T1000 (cell line): Measurements from ENCODE around the gene FAM76A.
"Not testable (repeated sequence)": the region's sequence is repeated elsewhere in the genome, so short reads cannot be mapped to it uniquely, and the experiment has no call there.

Experiments
- DNase-seq: peaks from one replicate; lab custom pipeline; 2025; ENCODE audit warnings: mixed read lengths; lab: John Stamatoyannopoulos, UW

Gene FAM76A

DNA sequence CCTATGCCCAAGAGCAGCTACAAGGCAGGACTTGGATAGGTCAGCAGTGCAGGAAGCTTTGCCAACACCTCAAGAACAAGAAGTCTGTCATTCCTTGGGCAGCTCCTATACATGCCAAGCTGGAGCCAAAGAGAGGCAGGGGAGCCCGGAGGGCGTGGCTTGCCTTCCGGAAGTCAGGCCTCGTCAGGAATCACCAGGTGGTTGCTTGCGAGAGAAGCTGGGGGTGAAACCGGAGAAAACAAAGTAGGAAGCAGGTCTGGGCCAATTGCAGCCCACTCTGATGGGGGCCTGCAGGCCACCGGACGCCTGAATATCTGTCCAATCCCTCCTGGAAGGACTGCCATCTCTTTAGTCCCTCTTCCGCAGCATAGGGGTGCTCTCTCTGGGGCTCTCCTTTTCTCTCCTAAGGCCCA lies 794 bp upstream of the FAM76A start:
- DNase-seq: no peak

DNA sequence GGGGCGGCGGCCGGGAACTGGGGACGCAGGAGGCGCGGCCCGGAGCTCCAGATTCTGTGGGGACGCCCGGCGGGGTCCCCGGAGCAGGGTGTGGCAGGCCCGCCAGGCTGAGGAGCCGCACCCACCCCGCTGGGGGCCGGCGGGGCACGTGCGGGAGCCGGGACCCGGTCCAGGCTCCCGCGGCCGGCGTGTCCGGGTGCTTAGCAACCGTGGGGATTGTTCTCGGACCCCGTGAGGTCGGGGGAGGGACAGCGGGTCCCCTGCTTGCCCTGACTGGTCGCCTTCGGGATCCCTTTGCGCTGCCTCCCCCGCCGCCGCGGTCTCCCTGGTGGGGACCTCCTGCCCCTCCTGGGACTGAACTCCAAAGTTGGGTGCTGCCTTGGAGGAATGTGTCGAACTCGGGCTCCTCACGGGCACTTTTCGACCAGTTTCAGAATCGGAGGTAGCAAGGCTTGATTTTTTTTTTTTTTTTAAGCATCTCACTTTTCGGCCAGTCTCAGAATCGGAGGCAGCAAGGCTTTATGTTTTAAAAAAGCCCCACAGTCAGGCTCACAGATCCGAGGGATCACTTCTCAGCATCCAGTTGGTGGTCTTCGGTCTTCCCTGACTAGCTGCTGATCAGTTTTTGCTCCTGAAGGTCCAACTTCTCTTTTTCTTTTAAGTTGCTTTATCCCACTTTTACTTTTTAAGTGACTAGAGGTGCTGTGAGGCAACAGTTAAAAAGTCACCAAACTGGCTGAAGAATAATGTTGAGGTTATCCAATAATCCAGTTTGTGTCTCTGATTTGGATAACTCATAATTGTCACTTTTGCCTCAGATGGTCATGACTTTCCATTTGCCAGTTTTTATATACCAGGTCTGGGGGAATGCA lies 648 bp downstream of the FAM76A start:
- DNase-seq: peak; percentile 68

DNA sequence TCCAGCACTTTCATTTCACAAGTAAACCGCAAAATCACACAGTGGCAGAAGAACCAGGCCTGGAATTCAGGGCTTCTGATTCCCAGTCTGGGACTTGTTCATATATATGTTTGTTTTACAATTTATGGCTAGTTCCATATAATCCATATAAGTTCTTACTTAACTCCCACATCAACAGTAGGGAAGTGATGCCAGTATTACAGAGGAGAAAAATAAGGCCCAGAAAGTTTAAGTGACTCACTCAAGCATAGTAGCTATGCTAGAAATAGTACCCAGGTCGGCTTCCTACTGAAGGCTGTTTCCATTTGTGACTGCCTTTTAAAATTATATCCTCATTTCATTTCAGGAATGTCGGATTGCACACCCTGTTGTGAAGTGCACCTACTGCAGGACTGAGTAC lies 1.4 kb downstream of the FAM76A start:
- DNase-seq: no peak

DNA sequence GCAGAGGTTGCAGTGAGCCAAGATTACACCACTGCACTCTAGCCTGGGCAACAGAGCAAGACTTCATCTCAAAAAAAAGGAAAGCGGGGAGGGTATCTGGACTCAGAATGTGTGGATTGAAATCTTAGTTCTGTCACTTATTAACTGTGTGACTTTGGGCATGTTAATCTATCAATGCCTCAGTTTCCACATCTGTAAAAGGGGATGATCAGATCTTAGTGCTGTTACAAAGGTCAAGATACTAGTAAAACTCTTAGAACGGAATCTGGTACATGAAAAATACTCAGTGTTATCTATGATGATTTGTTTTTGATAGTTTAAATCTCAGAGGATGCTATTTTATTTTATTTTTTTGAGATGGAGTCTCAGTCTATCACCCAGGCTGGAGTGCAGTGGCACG lies 10.5 kb downstream of the FAM76A start:
- no peak for DNase-seq

DNA sequence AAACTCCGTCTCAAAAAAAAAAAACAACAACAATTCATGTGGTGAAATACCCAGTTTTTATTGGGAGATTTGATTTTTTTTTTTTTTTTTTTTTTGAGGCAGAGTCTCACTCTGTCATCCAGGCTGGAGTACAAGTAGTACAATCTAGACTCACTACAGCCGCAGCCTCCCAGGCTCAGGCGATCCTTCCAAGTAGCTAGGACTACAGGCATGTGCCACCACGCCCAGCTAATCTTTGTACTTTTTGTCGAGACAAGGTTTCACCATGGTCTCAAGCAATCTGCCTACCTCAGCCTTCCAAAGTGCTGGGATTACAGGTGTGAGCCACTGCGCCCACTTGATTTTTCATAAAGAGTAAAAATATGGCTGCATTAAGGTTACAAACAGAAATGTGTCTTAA lies 15.4 kb downstream of the FAM76A start:
- DNase-seq: no peak

DNA sequence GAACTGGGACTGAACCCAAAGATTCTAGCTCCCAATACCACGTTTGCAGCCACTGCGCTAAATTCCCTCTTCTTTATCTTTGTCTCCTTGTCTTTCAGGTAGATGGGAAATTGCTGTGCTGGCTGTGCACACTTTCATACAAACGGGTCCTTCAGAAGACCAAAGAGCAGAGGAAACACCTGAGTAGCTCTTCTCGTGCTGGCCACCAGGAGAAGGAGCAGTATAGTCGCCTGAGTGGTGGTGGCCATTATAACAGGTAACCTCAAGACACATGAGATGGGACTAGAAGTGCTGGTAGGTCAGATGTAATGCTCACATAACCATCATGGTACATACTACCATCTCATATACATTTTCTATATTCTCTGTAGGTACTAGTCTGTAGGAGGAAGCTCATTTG lies 18.8 kb downstream of the FAM76A start:
- no peak for DNase-seq

DNA sequence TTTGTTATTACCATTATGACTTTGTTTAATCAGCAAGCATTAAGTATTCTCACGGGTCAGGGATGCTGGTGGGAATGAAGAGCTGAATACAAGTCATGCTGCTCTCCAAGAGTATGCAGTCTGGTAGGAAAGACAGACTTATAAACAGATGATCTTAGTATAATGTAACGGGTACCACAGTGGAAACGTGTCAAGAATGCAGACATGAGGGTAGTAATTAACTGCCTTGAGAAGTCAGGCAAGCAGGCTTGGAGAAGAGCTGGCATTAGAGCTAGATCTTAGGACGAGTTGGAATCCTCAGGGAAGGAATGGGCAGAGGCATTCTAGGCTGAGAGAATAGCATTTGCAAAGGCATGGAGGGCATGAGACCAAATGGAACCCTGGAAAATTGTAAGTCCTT lies 19.7 kb downstream of the FAM76A start:
- no peak for DNase-seq

DNA sequence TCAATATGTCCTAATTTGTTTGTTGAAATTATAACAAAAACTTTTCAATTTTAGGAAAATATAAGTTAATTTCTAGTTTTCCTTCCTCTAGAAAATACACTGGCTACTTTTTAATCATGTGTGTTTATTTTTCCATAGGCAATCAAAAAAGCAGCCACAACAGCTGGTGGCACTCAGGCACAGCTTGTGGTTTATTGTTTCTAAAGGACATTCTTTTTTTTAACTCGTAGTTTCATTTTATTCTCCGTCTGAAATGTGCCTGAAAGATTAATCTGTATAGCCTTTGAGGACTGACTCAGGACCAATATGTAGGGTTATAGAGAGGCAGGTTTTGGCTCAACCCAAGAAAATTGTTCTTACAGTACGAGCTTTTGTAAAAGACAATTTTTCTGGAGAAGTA lies 26.6 kb downstream of the FAM76A start:
- DNase-seq: no peak

DNA sequence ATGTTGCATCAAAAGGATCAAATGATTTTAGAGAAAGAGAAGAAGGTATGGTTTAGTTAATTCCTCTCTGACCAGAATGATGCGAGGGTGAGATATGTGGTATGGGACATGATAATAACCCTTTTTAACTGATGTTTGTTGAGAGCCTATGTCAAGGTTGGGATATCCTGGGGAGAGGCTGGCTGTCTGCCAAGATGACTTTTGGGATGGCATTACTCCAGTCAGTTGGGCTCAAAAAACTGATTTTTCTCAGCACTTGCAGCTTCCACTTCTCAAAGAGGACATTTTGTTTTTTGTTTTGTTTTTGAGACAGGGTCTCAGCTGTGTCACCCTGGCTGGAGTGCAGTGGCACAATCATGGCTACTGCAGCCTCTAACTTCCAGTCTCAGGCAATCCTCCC lies 29.5 kb downstream of the FAM76A start:
- no peak for DNase-seq

DNA sequence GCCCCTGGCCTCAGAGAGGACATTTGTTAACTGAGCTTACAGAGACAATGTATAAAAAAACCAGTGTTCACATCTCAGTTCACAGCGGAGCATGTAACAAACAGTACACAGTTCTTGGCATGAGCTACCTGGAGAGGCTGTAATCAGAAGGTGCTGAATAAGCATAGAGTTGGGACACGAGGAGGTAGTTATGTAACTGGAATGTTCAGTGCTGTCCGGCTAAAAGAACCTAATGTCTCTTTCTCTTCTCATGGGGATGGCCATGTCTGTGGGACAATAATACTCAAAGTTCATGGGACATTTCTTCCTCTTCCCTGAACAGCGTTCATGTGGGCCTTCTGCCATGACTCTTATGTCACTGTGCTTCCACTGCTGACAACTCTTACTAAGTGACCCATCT lies 30.1 kb downstream of the FAM76A start:
- DNase-seq: no peak

DNA sequence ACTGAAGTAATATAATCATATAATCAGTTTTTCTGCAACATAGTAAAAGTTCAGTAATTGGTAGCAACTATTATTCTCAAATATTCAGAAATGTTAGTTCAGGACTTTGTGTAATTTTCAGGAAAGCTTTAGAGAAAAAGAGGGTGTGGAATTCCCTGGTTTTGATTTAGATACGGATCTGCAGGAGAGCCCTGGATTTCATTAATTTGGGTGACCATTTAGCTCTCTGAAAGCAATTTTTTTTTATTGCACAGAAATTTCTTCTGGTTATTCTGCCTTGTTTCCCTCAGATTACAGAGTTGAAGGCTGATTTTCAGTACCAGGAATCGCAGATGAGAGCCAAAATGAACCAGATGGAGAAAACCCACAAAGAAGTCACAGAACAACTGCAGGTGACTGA lies 33.5 kb downstream of the FAM76A start:
- no peak for DNase-seq

DNA sequence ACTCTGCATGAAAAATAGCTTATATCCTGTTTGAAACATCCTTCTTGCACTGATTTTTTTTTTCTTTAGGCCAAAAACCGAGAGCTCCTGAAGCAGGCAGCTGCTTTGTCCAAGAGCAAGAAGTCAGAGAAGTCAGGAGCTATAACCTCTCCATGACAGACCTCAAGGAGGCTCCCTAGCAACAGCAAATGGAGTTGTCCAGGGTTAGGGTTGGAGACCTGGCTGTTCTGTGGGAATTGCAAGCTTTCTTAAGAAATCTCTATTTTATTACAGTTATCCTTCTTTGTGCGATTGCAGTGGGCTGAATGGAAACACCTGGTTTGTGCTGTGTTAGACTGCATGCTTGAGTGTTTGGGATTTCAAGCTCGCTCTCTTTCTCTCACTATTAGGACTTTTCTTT lies 34.7 kb downstream of the FAM76A start:
- no peak for DNase-seq

DNA sequence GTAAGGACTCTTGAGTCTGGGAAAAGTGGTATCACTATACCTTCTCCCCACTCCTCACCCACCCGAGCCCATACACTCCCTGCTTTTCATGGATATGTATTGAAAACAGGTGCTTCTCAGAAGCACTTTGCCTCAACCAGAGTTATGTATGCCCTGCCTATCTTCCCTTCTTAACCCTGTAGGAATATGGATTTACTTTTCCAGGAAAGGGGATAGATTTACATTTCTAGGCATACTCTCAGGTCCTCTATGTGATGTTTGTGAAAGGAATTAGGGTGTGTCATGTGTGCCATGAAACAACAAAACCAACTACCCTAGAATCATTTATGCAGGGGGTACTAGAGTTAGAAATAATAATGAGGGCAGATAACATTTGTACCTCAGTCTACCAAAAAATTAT lies 36.3 kb downstream of the FAM76A start:
- DNase-seq: no peak

DNA sequence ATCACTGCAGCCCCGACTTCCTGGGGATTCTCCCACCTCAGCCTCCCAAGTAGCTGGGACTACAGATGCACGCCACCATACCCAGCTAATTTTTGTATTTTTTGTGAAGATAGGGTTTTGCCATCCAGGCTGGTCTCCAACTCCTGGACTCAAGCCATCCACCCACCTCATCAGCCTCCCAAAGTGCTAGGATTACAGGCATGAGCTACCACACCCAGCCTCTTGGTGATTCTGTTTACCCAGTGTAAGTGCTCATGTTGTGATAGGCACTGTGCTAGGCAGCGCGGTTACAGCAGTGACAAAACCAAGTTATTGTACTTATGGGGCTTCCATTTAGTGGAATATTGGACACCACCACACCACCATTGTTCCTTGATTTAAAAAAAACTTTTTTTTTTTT lies 37.6 kb downstream of the FAM76A start:
- DNase-seq: no peak

DNA sequence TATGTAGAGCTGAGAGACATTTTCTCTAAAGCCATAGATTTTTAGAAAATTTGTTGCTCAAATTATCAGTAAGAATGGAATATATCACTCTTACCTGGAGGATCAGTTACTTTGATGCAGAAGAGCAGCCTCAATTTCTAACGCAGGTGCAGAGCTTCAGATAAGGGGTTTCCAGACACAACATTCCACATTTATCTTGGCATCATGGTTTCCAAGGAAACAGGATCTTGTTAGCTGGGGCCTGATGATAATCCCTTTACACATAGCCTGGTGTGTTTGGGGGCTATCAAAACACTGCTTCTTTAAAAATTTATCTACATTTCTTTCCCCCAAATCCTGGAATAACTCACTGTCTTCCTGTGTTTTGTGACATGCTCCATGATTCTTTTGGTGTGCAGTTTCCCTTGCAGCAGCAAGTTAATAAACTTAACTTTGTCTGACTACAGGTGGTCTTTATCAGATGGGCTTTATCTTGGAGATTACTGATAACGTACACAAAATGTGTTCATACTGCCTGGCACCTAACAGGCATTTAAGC lies 44.6 kb downstream of the FAM76A start:
- DNase-seq: no peak

DNA sequence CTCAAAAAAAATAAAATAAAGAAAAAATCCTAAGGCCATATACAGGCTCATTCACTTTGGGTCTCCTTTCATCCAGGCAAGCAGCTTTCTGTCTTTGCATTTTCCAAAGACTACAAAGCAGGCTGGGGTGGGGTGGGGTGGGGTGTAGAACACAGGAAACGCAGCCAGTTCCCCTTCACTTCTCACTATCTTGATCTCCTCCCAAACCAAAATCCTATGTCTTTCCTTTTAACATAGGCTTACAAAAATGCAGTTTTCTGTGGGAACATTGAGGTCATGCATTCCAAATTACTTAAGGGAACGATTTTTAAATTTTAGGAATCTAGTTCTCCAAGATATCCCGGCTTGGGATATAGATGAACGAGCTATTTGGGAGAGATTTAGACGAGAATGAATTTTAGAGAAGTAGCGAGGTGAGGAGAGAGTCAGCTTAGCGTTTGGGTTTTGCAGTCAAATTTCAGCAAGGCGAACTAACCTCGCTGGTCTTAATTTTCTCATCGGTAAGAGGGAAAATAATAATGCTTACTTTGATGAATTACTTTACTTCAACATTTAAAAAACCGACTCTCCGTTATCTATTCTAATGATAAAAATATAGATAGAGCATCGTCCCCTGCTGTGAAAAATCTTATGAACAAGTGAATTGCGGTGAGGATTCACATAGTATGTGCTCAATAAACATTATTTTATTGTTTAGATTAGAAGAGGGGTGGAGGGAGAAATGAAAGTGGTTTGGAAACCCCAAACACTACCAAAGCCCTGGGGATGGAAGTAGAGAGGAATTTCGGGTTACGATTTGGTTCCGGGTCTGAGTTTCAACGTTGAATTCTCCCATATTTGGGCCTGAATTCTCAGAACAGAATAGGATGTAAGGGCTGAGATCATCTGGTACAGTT lies 46.5 kb downstream of the FAM76A start:
- DNase-seq: no peak

DNA sequence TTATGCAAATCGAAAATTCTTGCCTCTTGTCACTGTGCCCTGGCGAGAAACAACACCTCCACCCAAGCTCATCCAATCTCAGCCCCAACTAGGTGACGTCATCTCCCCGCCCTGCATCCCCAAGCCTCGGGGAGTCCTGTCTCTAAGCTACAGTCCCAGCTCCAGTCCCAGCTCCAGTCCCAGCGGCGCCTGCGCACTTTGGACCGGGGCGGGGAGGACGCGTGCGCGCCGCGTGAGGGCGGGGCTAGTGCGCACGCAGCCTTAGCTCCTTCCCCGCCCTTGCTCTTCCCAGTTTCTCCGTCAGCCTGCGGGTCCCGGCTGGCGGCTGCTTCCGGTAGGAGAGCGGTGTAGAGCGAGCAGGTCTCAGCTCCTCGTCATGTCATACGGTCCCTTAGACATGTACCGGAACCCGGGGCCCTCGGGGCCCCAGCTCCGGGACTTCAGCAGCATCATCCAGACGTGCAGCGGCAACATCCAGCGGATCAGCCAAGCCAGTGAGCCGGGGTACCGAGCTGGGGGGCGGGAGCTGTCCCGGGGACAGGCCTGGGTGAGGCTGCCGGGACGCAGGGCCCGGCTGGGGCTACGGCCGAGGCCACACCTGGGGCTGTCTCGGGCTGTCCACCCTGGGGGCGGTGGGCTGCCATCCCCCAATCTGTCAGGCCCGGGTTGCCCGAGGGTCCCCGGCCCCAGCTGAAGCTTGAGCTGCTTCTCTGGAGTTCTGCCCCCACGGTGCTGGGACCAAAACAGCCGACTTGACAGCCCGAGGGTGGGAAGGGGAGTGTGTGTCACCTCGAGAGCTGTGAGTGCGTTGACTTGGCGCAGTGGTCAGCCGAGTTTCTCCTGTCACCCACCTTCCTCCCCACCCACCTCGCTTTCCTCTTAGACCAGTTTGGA lies 47.4 kb downstream of the FAM76A start, which contains the start of gene STX12:
Gene STX12 (plus strand): TSS at position 288 of the 894 bp plus-strand sequence. CDS start 89 bp downstream, at position 377.
- peak; percentile 98 for DNase-seq

DNA sequence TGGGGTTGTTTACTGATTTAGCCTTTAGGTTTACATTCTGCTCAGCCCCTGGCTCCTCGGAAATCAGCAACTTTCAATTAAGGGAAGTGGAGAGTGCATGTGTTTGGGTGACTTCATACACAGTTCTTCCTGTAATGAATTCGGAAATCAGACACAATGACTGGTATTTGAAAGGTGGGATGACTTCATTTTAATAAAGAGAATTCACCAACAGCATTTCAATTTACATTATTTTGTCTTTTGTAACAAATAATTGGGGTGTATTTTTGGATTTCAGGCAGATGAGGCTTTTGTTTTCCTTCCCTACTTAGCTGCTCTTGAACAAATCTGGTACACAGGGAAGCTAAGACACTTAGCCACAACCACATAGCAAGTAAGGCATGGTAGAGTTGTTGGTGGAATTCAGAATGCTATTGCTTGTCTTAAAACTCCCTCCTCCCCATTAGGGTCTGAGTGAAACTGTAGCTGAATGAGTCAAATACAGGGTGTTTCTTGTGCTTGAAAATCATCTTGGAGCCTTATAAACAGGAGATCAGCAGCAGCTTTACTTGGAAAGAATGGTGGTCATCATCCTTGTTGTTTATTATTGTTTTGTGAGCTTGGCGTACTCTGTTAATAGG lies 48.2 kb downstream of the FAM76A start:
- no peak for DNase-seq

DNA sequence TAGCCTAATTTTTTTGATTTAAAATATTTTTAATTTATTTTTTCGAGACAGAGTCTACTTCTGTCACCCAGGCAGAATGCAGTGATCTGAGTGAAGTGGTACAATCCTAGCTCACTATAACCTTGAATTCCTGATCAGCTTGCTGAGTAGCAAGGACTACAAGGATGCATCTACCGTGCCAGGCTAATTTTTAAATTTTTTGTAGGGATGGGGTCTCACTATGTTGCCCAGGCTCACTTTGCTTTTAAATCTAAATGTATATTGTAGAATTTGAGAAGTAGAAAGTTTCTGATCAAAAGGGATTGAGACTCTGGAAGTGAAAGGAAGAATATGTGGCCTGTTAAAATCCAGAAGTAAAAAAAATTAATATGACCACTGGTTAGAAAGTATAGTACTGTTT lies 48.9 kb downstream of the FAM76A start:
- no peak for DNase-seq

DNA sequence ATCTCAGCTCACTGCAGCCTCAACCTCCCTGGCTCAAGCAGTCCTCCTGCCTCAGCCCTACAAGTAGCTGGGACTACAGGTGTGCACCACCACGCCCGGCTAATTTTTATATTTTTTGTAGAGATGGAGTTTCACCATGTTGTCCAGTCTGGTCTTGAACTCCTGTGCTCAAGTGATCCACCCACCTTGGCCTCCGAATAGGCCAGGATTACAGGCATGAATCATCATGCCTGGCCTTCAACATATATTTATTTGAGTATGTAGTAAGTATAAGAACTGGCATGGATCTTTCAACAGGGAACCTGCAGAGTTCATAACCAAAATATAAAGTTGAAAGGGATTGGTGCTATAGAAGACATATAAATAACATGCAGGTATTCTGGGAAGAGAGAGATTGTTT lies 49.6 kb downstream of the FAM76A start:
- not testable (repeated sequence) for DNase-seq

DNA sequence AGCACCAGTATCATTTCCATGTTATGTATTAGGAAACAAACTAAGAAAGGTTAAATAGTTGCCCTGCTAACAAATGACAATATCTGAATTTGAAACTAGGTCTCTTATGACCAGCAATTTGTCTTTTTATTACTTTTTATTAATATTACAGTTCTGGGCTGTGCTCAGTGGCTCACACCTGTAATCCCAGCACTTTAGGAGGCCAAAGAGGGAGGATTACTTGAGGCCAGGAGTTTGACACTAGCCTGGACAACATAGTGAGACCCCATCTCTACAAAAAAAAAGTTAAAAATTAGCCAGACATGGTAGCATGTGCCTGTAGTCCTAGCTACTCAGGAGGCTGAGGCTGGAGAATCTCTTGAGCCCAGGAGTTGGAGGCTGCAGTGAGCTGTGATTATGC lies 50.5 kb downstream of the FAM76A start:
- DNase-seq: not testable (repeated sequence)
